Measurements from ENCODE around the gene UQCR11. TPM values are rescaled to one million over a fixed set of nuclear protein-coding genes. Genes with fewer than 3 reads are reported as not detected.

UQCR11 gene
- total RNA-seq, 1 donor from 2014 or later = 84.6 TPM

- no peak overlapping the region for H3K4me3 ChIP-seq (ENCODE audit: low read depth, low read length)
- H3K36me3 ChIP-seq (ENCODE audit: control insufficient read depth, insufficient read depth, low read length) = peaks cover 6% of the 10 kb centered on the region
- no peak for DNase-seq (ENCODE audit: low read depth)
- no peak for TF ChIP-seq CTCF (IDR thresholded peaks at IDR 0.05; ENCODE audit: insufficient read depth, low read length, poor library complexity, severe bottlenecking)
- no peaks in the 10 kb centered on the region for H3K27me3 ChIP-seq (ENCODE audit: control insufficient read depth, insufficient read depth, low read length)
Measured at GRCh38 chr19:1622541-1622940, 17.3 kb upstream of the UQCR11 start.

- no peaks in the 10 kb centered on the region for H3K27me3 ChIP-seq (ENCODE audit: control insufficient read depth, insufficient read depth, low read length)
- peaks cover 6% of the 10 kb centered on the region for H3K36me3 ChIP-seq (ENCODE audit: control insufficient read depth, insufficient read depth, low read length)
- TF ChIP-seq CTCF (IDR thresholded peaks at IDR 0.05; ENCODE audit: insufficient read depth, low read length, poor library complexity, severe bottlenecking) = no peak
- DNase-seq (ENCODE audit: low read depth) = no peak
- no peak overlapping the region for H3K4me3 ChIP-seq (ENCODE audit: low read depth, low read length)
Measured at GRCh38 chr19:1622007-1622406, 16.7 kb upstream of the UQCR11 start.

- DNase-seq (ENCODE audit: low read depth) = no peak
- no peak for TF ChIP-seq CTCF (IDR thresholded peaks at IDR 0.05; ENCODE audit: insufficient read depth, low read length, poor library complexity, severe bottlenecking)
- no peaks in the 10 kb centered on the region for H3K27me3 ChIP-seq (ENCODE audit: control insufficient read depth, insufficient read depth, low read length)
- no peak overlapping the region for H3K4me3 ChIP-seq (ENCODE audit: low read depth, low read length)
- peaks cover 6% of the 10 kb centered on the region for H3K36me3 ChIP-seq (ENCODE audit: control insufficient read depth, insufficient read depth, low read length)
Measured at GRCh38 chr19:1621574-1621973, 16.3 kb upstream of the UQCR11 start.

GRCh38 chr19:1621021-1621420 lies 15.8 kb upstream of the UQCR11 start:
- Histone ChIP-seq H3K27me3 (ENCODE audit: control insufficient read depth, insufficient read depth, low read length) (no peaks in the 10 kb centered on the region), H3K4me3 (ENCODE audit: low read depth, low read length) (no peak overlapping the region), H3K36me3 (ENCODE audit: control insufficient read depth, insufficient read depth, low read length) (peaks cover 6% of the 10 kb centered on the region)
- no peak for TF ChIP-seq CTCF (IDR thresholded peaks at IDR 0.05; ENCODE audit: insufficient read depth, low read length, poor library complexity, severe bottlenecking)
- DNase-seq (ENCODE audit: low read depth) = no peak

GRCh38 chr19:1620502-1620901 lies 15.2 kb upstream of the UQCR11 start:
- no peak for TF ChIP-seq CTCF (IDR thresholded peaks at IDR 0.05; ENCODE audit: insufficient read depth, low read length, poor library complexity, severe bottlenecking)
- Histone ChIP-seq H3K4me3 (ENCODE audit: low read depth, low read length) (no peak overlapping the region), H3K36me3 (ENCODE audit: control insufficient read depth, insufficient read depth, low read length) (peaks cover 6% of the 10 kb centered on the region), H3K27me3 (ENCODE audit: control insufficient read depth, insufficient read depth, low read length) (no peaks in the 10 kb centered on the region)
- DNase-seq (ENCODE audit: low read depth) = no peak

GRCh38 chr19:1619703-1620102 lies 14.4 kb upstream of the UQCR11 start:
- Histone ChIP-seq H3K4me3 (ENCODE audit: low read depth, low read length) (no peak overlapping the region), H3K36me3 (ENCODE audit: control insufficient read depth, insufficient read depth, low read length) (peaks cover 6% of the 10 kb centered on the region), H3K27me3 (ENCODE audit: control insufficient read depth, insufficient read depth, low read length) (no peaks in the 10 kb centered on the region)
- no peak for TF ChIP-seq CTCF (IDR thresholded peaks at IDR 0.05; ENCODE audit: insufficient read depth, low read length, poor library complexity, severe bottlenecking)
- DNase-seq (ENCODE audit: low read depth) = no peak

Measured in kidney epithelial cell (primary cell).